WTC11 (cell line): ENCODE measurements around the gene GRM4.

Source experiments
- CBFB ChIP-seq: sonication (generic); formaldehyde crosslinking; IDR thresholded peaks from 2 replicates; pipeline ENCODE4 v1.8.1; 2022; ENCODE audit warnings: mild to moderate bottlenecking, low read depth, missing genetic modification reagents
- CTCF ChIP-seq: fragments of 200-600 bp; IDR thresholded peaks from 2 replicates; pipeline ENCODE4 v1.8.0; 2022; ENCODE audit warnings: antibody characterized with exemption
- ETV6 ChIP-seq: sonication (generic); formaldehyde crosslinking; IDR thresholded peaks from 2 replicates; pipeline ENCODE4 v1.8.1; 2022; ENCODE audit warnings: mild to moderate bottlenecking, missing genetic modification reagents
- MAX ChIP-seq: sonication (generic); formaldehyde crosslinking; IDR thresholded peaks from 2 replicates; pipeline ENCODE4 v1.8.0; 2022; ENCODE audit warnings: mild to moderate bottlenecking, missing genetic modification reagents
- SP1 ChIP-seq: sonication (generic); formaldehyde crosslinking; conservative IDR thresholded peaks from 2 replicates; pipeline ENCODE4 v1.8.1; 2022; ENCODE audit warnings: missing genetic modification reagents
- ZNF532 ChIP-seq: fragments of 250-450 bp; sonication (Bioruptor Pico); IDR thresholded peaks from 2 replicates; pipeline ENCODE4 v1.9.0; 2021; ENCODE audit warnings: mild to moderate bottlenecking, borderline replicate concordance

GRCh38 chr6:34102099-34102656 lies 43.7 kb downstream of the GRM4 start:
- TF ChIP-seq CBFB (CRISPR knock-in tag) (no peak), CTCF (no peak), ZNF532 (no peak), SP1 (CRISPR knock-in tag) (no peak), MAX (no peak), ETV6 (CRISPR knock-in tag) (no peak)
